ENCODE data around the gene TTC28.
A peak's percentile ranks its signal among the peaks of the same experiment; 100 is the strongest.

The TTC28 gene

DNA sequence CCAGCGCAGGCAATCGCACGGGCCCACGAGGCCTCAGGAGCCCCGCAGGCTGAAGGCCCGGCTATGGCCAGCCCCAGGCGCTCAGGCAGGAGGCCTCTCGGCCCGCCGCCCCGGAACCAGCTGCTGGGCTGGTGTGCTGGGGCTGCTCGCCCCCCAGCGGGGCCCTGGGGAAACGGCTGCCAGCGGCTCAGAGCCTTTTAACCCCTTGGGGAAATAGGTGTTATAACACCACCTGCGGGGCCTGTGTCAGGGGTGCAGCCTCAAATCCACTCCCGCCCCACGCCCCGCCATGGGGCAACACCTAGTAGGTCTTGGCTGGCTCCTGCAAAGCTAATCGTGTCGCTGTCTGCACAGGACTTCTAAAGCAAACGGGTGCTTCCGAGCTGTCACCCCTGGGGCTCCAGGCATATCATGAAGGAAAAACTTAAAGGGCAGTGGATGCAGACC, 237.4 kb downstream of the TTC28 start (continued):
- TF ChIP-seq ZNF596 (tag by site-specific recombination; IDR thresholded peaks at IDR 0.05) (no peak), HOXC10 (CRISPR knock-in tag; IDR thresholded peaks at IDR 0.05) (no peak), ZFP69B (tag by site-specific recombination; IDR thresholded peaks at IDR 0.05) (no peak), ZNF626 (tag by site-specific recombination; IDR thresholded peaks at IDR 0.05) (no peak), ZNF776 (tag by site-specific recombination; IDR thresholded peaks at IDR 0.05; ENCODE audit: borderline replicate concordance) (no peak), ZNF311 (tag by site-specific recombination; IDR thresholded peaks at IDR 0.05; ENCODE audit: borderline replicate concordance) (no peak), PATZ1 (tag by site-specific recombination; IDR thresholded peaks at IDR 0.05) (peak; percentile 29; the same call in 1 of the 2 replicates), ZNF521 (tag by site-specific recombination; IDR thresholded peaks at IDR 0.05) (no peak), TCF7L2 (IDR thresholded peaks at IDR 0.05; ENCODE audit: borderline replicate concordance, low read depth, low read length) (no peak), ZNF223 (tag by site-specific recombination; IDR thresholded peaks at IDR 0.05) (no peak), ZNF148 (tag by site-specific recombination; IDR thresholded peaks at IDR 0.05; ENCODE audit: borderline replicate concordance) (no peak), ZNF19 (tag by site-specific recombination; IDR thresholded peaks at IDR 0.05; ENCODE audit: low read depth) (no peak), ZNF146 (tag by site-specific recombination; IDR thresholded peaks at IDR 0.05) (no peak), SCRT2 (tag by site-specific recombination; IDR thresholded peaks at IDR 0.05) (no peak), ZBTB7A (tag by site-specific recombination; IDR thresholded peaks at IDR 0.05; ENCODE audit: low read depth) (no peak), ZNF629 (tag by site-specific recombination; IDR thresholded peaks at IDR 0.05) (no peak), ZNF792 (tag by site-specific recombination; IDR thresholded peaks at IDR 0.05) (no peak), ZNF658 (tag by site-specific recombination; IDR thresholded peaks at IDR 0.05) (no peak), ZNF555 (tag by site-specific recombination; conservative IDR thresholded peaks at IDR 0.05) (no peak), ZNF510 (tag by site-specific recombination; IDR thresholded peaks at IDR 0.05; ENCODE audit: insufficient replicate concordance) (no peak), ZNF530 (tag by site-specific recombination; IDR thresholded peaks at IDR 0.05; ENCODE audit: low read depth) (no peak), KLF16 (tag by site-specific recombination; IDR thresholded peaks at IDR 0.05) (0 out of 2 replicates have a peak, but pooled peaks have one; percentile 20), ZNF266 (tag by site-specific recombination; IDR thresholded peaks at IDR 0.05; ENCODE audit: low read depth) (no peak)
- TF ChIP-seq, protein P1, sequence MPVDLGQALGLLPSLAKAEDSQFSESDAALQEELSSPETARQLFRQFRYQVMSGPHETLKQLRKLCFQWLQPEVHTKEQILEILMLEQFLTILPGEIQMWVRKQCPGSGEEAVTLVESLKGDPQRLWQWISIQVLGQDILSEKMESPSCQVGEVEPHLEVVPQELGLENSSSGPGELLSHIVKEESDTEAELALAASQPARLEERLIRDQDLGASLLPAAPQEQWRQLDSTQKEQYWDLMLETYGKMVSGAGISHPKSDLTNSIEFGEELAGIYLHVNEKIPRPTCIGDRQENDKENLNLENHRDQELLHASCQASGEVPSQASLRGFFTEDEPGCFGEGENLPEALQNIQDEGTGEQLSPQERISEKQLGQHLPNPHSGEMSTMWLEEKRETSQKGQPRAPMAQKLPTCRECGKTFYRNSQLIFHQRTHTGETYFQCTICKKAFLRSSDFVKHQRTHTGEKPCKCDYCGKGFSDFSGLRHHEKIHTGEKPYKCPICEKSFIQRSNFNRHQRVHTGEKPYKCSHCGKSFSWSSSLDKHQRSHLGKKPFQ (tag by site-specific recombination; IDR thresholded peaks at IDR 0.05) = no peak
- TF ChIP-seq, protein P2, sequence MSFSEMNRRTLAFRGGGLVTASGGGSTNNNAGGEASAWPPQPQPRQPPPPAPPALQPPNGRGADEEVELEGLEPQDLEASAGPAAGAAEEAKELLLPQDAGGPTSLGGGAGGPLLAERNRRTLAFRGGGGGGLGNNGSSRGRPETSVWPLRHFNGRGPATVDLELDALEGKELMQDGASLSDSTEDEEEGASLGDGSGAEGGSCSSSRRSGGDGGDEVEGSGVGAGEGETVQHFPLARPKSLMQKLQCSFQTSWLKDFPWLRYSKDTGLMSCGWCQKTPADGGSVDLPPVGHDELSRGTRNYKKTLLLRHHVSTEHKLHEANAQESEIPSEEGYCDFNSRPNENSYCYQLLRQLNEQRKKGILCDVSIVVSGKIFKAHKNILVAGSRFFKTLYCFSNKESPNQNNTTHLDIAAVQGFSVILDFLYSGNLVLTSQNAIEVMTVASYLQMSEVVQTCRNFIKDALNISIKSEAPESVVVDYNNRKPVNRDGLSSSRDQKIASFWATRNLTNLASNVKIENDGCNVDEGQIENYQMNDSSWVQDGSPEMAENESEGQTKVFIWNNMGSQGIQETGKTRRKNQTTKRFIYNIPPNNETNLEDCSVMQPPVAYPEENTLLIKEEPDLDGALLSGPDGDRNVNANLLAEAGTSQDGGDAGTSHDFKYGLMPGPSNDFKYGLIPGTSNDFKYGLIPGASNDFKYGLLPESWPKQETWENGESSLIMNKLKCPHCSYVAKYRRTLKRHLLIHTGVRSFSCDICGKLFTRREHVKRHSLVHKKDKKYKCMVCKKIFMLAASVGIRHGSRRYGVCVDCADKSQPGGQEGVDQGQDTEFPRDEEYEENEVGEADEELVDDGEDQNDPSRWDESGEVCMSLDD (tag by site-specific recombination; IDR thresholded peaks at IDR 0.05) = peak; percentile 47
- TF ChIP-seq, protein P3, sequence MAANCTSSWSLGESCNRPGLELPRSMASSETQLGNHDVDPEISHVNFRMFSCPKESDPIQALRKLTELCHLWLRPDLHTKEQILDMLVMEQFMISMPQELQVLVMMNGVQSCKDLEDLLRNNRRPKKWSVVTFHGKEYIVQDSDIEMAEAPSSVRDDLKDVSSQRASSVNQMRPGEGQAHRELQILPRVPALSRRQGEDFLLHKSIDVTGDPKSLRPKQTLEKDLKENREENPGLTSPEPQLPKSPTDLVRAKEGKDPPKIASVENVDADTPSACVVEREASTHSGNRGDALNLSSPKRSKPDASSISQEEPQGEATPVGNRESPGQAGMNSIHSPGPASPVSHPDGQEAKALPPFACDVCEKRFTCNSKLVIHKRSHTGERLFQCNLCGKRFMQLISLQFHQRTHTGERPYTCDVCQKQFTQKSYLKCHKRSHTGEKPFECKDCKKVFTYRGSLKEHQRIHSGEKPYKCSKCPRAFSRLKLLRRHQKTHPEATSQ (tag by site-specific recombination; IDR thresholded peaks at IDR 0.05) = no peak
- TF ChIP-seq, protein P4, sequence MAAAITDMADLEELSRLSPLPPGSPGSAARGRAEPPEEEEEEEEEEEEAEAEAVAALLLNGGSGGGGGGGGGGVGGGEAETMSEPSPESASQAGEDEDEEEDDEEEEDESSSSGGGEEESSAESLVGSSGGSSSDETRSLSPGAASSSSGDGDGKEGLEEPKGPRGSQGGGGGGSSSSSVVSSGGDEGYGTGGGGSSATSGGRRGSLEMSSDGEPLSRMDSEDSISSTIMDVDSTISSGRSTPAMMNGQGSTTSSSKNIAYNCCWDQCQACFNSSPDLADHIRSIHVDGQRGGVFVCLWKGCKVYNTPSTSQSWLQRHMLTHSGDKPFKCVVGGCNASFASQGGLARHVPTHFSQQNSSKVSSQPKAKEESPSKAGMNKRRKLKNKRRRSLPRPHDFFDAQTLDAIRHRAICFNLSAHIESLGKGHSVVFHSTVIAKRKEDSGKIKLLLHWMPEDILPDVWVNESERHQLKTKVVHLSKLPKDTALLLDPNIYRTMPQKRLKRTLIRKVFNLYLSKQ (tag by site-specific recombination; IDR thresholded peaks at IDR 0.05; ENCODE audit: borderline replicate concordance) = no peak
- TF ChIP-seq, protein P5, sequence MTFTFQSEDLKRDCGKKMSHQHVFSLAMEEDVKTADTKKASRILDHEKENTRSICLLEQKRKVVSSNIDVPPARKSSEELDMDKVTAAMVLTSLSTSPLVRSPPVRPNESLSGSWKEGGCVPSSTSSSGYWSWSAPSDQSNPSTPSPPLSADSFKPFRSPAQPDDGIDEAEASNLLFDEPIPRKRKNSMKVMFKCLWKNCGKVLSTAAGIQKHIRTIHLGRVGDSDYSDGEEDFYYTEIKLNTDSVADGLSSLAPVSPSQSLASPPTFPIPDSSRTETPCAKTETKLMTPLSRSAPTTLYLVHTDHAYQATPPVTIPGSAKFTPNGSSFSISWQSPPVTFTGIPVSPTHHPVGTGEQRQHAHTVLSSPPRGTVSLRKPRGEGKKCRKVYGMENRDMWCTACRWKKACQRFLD (tag by site-specific recombination; IDR thresholded peaks at IDR 0.05) = no peak

All from HEK293 (cell line).